ENCODE measurements around the gene AMY2B.
"Not testable (repeated sequence)": the region's sequence is repeated elsewhere in the genome, so short reads cannot be mapped to it uniquely, and the experiment has no call there.

AMY2B gene

GRCh38 chr1:103569493-103569892, 1.9 kb upstream of the AMY2B start:
- DNase-seq (ENCODE audit: low read depth): no peak
- TF ChIP-seq CTCF (conservative IDR thresholded peaks at IDR 0.05; ENCODE audit: low read depth, low read length): no peak
- H3K4me3 ChIP-seq (ENCODE audit: low read depth, low read length): no peak overlapping the region

DNA sequence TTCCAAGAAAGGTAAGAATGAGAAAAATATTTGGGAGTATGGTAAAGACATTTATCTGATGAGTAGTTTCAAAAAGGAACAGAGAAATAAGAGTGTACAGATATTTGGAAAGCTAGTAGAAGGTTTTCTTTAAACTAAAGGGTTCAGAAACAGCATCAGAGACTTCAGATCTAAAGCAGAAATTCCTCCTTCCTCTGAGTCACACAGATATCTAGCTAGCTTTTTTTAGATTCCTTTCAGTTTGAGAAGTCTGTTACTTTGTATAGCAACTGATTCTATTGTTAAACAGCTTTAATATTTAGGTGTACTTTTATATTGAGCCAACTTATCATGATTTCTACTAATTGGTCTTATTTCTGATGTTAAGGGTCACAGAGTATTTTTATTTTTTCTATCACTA, 4.7 kb downstream of the AMY2B start:
- no peak for TF ChIP-seq CTCF (conservative IDR thresholded peaks at IDR 0.05; ENCODE audit: low read depth, low read length)
- DNase-seq (ENCODE audit: low read depth): peak; percentile 11
- H3K4me3 ChIP-seq (ENCODE audit: low read depth, low read length): no peak overlapping the region

GRCh38 chr1:103576784-103577183, 5.4 kb downstream of the AMY2B start:
- not testable (repeated sequence) for DNase-seq (ENCODE audit: low read depth); H3K4me3 ChIP-seq (ENCODE audit: low read depth, low read length)

DNA sequence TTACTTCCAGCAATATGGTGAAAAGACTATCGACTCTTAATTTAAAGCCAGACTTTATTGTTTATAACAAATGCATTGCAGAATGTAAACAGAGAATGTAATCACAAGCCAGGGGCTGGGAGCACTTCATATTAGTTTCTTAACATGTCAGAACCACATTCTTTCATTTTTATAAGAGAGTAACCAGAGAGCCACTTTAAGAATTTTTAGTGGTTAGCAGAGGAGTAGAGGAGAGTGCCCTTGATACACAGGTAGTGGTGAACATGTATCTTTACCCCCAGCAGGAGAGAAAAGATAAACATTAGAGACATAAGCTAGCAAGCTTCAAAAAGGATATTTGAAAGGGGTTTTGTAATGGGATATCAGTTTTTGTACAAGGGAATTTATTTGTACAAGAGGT, 11.1 kb downstream of the AMY2B start:
- no peak for TF ChIP-seq CTCF (conservative IDR thresholded peaks at IDR 0.05; ENCODE audit: low read depth, low read length)
- no peak for DNase-seq (ENCODE audit: low read depth)

GRCh38 chr1:103583887-103584286, 12.5 kb downstream of the AMY2B start:
- H3K4me3 ChIP-seq (ENCODE audit: low read depth, low read length): no peak overlapping the region
- DNase-seq (ENCODE audit: low read depth): no peak
- TF ChIP-seq CTCF (conservative IDR thresholded peaks at IDR 0.05; ENCODE audit: low read depth, low read length): no peak

More for the DNA sequence above, 11.1 kb downstream of the AMY2B start:
- H3K4me3 ChIP-seq (ENCODE audit: low read depth, low read length): no peak overlapping the region

DNA sequence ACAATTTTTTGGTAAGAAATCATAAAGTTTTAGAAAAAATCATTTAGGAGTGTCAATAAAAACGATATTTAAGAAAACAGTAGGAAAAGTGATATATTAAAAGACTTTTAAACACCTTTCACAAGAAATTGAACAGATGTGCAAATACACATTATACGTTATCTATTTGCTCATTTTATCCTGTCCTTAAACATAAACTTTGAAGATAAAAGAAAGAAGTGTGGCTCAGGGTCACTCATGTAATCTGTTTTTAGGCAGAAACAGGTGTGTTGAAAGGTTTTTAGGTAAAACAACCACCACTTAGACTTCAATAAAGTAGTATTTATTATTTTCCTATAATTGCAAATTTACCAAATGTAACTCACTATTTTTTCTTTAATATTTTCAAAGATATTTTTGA, 13.1 kb downstream of the AMY2B start:
- TF ChIP-seq CTCF (conservative IDR thresholded peaks at IDR 0.05; ENCODE audit: low read depth, low read length): no peak
- no peak for DNase-seq (ENCODE audit: low read depth)
- no peak overlapping the region for H3K4me3 ChIP-seq (ENCODE audit: low read depth, low read length)

DNA sequence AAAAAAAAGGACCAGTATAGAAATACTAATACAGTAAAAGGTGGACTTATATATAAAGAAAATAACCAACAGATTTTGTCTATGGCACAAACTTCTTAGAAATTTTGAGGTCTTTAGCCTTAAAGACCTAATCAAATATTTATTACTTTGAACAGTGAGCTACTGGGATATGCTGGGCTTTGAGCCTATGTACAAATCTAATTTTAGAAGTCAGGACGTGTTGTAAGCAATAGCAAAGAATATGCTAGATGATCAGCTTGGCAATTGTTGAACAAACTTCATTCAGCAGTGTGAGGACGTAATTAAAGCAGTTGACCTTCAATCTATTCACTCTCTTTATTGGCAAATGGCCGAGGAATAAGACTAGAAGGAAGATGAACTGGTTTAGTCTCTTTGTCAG, 31.4 kb downstream of the AMY2B start:
- H3K4me3 ChIP-seq (ENCODE audit: low read depth, low read length); DNase-seq (ENCODE audit: low read depth): not testable (repeated sequence)

DNA sequence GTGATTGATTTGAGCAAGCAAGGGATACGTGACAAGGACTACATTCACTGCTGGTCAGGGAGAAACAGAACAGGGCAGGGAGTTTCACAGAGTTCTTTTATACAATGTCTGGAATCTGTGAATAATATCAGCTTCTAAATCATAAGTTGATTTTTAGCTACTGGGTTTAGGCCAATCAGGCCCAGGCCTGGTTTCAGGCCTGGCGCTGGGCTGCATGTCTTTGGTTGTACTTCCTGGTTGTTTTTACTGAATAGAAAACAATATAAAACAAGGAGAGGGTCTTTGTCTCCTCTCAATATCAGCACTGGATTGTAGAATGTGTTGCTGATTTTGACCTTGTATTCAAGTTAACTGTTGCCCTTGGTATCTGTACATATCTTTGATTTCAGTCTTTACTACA, 45.0 kb downstream of the AMY2B start:
- H3K4me3 ChIP-seq (ENCODE audit: low read depth, low read length): no peak overlapping the region
- no peak for DNase-seq (ENCODE audit: low read depth)
- TF ChIP-seq CTCF (conservative IDR thresholded peaks at IDR 0.05; ENCODE audit: low read depth, low read length): no peak

DNA sequence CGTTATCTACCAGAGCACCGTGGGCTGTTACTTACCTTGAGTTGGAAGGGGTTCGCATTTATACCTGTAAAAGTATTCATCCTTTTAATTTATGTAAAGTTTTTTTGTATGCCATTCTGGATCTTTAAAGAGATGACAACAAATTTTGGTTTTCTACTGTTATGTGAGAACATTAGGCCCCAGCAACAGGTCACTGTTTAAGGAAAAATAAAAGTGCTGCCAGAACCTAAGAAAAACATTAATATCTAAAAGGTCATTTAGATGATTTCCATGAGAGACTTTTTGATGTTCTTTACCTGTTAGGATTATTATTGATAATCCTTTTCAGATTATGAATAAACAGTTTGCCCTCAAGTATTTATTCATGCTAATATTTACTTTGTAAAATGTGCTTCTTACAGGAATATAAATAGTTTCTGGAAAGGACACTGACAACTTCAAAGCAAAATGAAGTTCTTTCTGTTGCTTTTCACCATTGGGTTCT, 45.6 kb downstream of the AMY2B start, which contains the start of gene AMY2A:
Gene AMY2A (plus strand): TSS at position 434 of the 484 bp plus-strand sequence. CDS start 14 bp downstream, at position 448.
- H3K4me3 ChIP-seq (ENCODE audit: low read depth, low read length); DNase-seq (ENCODE audit: low read depth): not testable (repeated sequence)

GRCh38 chr1:103627436-103627835, 56.0 kb downstream of the AMY2B start:
- not testable (repeated sequence) for H3K4me3 ChIP-seq (ENCODE audit: low read depth, low read length); DNase-seq (ENCODE audit: low read depth)

Data from choroid plexus epithelial cell (primary cell).